GM19328 (cell line): Measurements from ENCODE around the gene LUZP2.

Source experiments
- ATAC-seq: cut with Tn5 transposase; IDR thresholded peaks from one replicate; pipeline ENCODE4 v1.9.1; 2021; ENCODE audit warnings: mild to moderate bottlenecking, moderate library complexity; ENCODE audit not compliant: unreplicated experiment

Gene LUZP2

DNA sequence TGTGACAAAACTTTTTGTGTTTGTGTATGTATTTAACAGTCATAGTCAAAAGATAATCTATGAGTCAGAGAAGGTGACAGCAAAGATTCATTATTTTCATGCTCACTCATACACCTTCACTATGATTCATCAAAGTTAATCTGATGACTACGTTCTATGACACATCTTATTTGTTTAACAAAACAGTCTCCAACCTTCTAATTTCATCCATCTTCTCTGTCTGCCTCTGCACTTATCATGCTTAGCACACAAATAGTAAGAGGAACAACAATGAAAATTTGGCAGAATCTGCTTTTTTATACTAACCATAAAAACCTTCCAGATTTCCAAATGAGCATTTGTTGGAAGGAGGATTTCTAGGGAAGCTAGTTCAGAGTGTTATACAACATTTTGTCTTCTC is 568.9 kb downstream of the LUZP2 start:
- ATAC-seq = no peak

DNA sequence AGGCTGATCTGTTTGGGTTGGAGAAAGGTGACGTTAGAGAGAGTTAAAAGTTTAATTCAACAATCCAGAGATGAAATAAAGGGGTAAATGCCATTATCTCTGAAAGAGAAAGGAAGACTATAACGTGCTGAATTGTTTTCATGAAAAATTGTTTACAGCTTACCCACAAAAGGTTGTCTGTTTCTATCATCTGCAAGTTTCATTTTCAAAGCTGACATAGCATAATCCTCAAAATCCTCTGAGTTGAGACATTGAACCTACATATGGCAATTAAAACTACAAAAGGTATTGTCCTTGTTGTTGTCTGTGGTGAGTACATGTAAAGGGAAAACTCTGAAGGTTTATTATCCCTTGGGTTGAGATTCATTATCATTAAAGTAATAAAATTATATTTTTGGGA is 569.9 kb downstream of the LUZP2 start:
- ATAC-seq = no peak

GRCh38 chr11:25068451-25068850 is 571.6 kb downstream of the LUZP2 start:
- ATAC-seq = no peak

GRCh38 chr11:25094085-25094802 is 597.4 kb downstream of the LUZP2 start:
- ATAC-seq = no peak

DNA sequence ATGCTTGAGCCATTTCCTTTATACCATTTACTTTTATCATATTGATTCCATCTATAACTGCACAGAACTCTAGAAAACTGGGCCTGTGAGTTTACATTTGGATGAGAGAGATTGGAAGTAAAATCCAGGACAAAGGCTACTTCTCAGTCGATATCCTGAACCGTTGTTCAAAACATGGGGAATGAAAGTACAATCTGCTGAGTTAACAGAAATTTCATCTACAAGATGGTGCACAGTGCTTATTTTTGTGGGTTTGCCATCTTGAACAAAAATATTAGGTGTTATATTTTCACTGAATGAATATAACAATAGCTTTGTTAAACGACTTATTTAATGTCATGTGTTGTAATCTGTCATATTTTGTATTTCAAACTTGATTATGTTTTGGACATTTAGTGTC is 622.6 kb downstream of the LUZP2 start:
- ATAC-seq = no peak
